Measurements from ENCODE around the gene OR5AC2. TPM values are rescaled to one million over a fixed set of nuclear protein-coding genes. Genes with fewer than 3 reads are reported as not detected.

OR5AC2 gene
- total and polyA plus RNA-seq, 2 of the 13 experiments (the other 11 are each of a cell fraction or from before 2014, with no cell fraction given) = not detected

- ATAC-seq (peak; percentile 34; the same call in 1 of the 3 replicates), FAIRE-seq (no peak), DNase-seq (ENCODE audit: low spot score) (no peak)
- Histone ChIP-seq H2AFZ (ENCODE audit: low read length) (no peak overlapping the region), H3K27me3 (ENCODE audit: control insufficient read depth in 1 of 2, insufficient read depth in 2 of 2, low read length in 2 of 2) (no peaks in the 10 kb centered on the region), H3K4me1 (ENCODE audit: insufficient read depth, low read length) (no peaks in the 10 kb centered on the region), H3K36me3 (replicated peaks in 1 of 2; ENCODE audit: control insufficient read depth in 1 of 2, insufficient read depth in 2 of 2, low read length in 2 of 2) (no peaks in the 10 kb centered on the region), H4K20me1 (ENCODE audit: insufficient read depth, low read length) (no peaks in the 10 kb centered on the region), H3K4me2 (ENCODE audit: low read depth, low read length) (peak overlapping the region; percentile 82), H3K27ac (ENCODE audit: extremely low read length, insufficient read depth, low read length) (no peak overlapping the region), H3K4me3 (replicated peaks in 1 of 3; ENCODE audit: insufficient read depth in 1 of 3, low read depth in 2 of 3, low read length in 3 of 3) (no peak overlapping the region; a peak in 1 of 6 replicates), H3K9ac (ENCODE audit: insufficient read depth, low read depth, low read length) (no peak overlapping the region), H3K79me2 (ENCODE audit: insufficient read depth, low read length) (no peaks in the 10 kb centered on the region), H3K9me3 (ENCODE audit: low read length) (0 out of 2 replicates have a peak, but pooled peaks cover 5% of the 10 kb centered on the region)
- BruUV-seq (replicated peaks) = no TSS peak
- ChIA-PET POLR2A (no interaction called here), CTCF (ENCODE audit: low intra/inter-chr PET ratio, low total read pairs) (interaction anchor here (1.1 to 3.8 kb wide), 4 partner anchors 146 to 305 kb away, joined by 3 to 104 read pairs (median 6); no protein-coding TSS in a partner anchor)
- intact Hi-C loops (cut with micrococcal nuclease; ENCODE audit: unreplicated experiment) (loop anchor here (1.0 to 10.0 kb wide), 4 partner anchors 146 to 556 kb away; partner anchors contain the start of gene CPOX), in situ Hi-C loops (cut with HindIII; ENCODE audit: extremely low pct_ligation_motif_present, low pct_unique_long_range_greater_than_20kb) (loop anchor here (5.0 to 25.0 kb wide), 2 partner anchors 288 to 523 kb away; no protein-coding TSS in a partner anchor)
- 5% methylated on average over 3 of the region's 3 CpGs for WGBS (ENCODE audit: low lambda C conversion rate)
- TF ChIP-seq ZUFSP (CRISPR knock-in tag; IDR thresholded peaks at IDR 0.05; ENCODE audit: borderline replicate concordance) = no peak
- TF ChIP-seq, protein P1, sequence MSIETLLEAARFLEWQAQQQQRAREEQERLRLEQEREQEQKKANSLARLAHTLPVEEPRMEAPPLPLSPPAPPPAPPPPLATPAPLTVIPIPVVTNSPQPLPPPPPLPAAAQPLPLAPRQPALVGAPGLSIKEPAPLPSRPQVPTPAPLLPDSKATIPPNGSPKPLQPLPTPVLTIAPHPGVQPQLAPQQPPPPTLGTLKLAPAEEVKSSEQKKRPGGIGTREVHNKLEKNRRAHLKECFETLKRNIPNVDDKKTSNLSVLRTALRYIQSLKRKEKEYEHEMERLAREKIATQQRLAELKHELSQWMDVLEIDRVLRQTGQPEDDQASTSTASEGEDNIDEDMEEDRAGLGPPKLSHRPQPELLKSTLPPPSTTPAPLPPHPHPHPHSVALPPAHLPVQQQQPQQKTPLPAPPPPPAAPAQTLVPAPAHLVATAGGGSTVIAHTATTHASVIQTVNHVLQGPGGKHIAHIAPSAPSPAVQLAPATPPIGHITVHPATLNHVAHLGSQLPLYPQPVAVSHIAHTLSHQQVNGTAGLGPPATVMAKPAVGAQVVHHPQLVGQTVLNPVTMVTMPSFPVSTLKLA (IDR thresholded peaks at IDR 0.05) = no peak
- TF ChIP-seq KDM2A (CRISPR knock-in tag; IDR thresholded peaks at IDR 0.05; ENCODE audit: borderline replicate concordance, low read depth) = no peak
- TF ChIP-seq GMEB1 (CRISPR knock-in tag; IDR thresholded peaks at IDR 0.05; ENCODE audit: borderline replicate concordance) = no peak
- TF ChIP-seq, protein P2, sequence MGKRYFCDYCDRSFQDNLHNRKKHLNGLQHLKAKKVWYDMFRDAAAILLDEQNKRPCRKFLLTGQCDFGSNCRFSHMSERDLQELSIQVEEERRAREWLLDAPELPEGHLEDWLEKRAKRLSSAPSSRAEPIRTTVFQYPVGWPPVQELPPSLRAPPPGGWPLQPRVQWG (CRISPR knock-in tag; IDR thresholded peaks at IDR 0.05; ENCODE audit: borderline replicate concordance, low read depth) = no peak
- TF ChIP-seq MTA1 (CRISPR knock-in tag; IDR thresholded peaks at IDR 0.05; ENCODE audit: borderline replicate concordance) = no peak
- no peak for TF ChIP-seq PATZ1 (CRISPR knock-in tag; IDR thresholded peaks at IDR 0.05)
- no peak for TF ChIP-seq ARNTL (CRISPR knock-in tag; IDR thresholded peaks at IDR 0.05)
- TF ChIP-seq, protein P3, sequence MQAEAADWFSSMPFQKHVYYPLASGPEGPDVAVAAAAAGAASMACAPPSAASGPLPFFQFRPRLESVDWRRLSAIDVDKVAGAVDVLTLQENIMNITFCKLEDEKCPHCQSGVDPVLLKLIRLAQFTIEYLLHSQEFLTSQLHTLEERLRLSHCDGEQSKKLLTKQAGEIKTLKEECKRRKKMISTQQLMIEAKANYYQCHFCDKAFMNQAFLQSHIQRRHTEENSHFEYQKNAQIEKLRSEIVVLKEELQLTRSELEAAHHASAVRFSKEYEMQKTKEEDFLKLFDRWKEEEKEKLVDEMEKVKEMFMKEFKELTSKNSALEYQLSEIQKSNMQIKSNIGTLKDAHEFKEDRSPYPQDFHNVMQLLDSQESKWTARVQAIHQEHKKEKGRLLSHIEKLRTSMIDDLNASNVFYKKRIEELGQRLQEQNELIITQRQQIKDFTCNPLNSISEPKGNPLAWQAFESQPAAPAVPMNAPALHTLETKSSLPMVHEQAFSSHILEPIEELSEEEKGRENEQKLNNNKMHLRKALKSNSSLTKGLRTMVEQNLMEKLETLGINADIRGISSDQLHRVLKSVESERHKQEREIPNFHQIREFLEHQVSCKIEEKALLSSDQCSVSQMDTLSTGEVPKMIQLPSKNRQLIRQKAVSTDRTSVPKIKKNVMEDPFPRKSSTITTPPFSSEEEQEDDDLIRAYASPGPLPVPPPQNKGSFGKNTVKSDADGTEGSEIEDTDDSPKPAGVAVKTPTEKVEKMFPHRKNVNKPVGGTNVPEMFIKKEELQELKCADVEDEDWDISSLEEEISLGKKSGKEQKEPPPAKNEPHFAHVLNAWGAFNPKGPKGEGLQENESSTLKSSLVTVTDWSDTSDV (CRISPR knock-in tag; IDR thresholded peaks at IDR 0.05) = no peak
- no peak for TF ChIP-seq TBX2 (CRISPR knock-in tag; IDR thresholded peaks at IDR 0.05; ENCODE audit: borderline replicate concordance)
Measured at GRCh38 chr3:98038876-98039275, 48.1 kb upstream of the OR5AC2 start.
